SK-N-SH treated with all-trans-retinoic acid at 6 μM for 48 hours (cell line): ENCODE results near the gene SLC6A4.
A peak's percentile ranks its signal among the peaks of the same experiment; 100 is the strongest.

Source experiments
- ATAC-seq: fragments of 200-7000 bp; cut with Tn5 transposase; 3 replicates; pipeline ENCODE4 v1.9.1; 2020; ENCODE audit warnings: mild to moderate bottlenecking, moderate library complexity
- ARNTL ChIP-seq: fragments of 450-650 bp; formaldehyde crosslinking; IDR thresholded peaks from 2 replicates; pipeline ENCODE4 v1.5.0; 2020; ENCODE audit warnings: low read depth, mild to moderate bottlenecking, moderate library complexity, borderline replicate concordance
- BACH2 ChIP-seq: fragments of 250-450 bp; sonication (Bioruptor Pico); IDR thresholded peaks from 2 replicates; pipeline ENCODE4 v1.9.0; 2021; ENCODE audit warnings: mild to moderate bottlenecking, borderline replicate concordance
- CREB5 ChIP-seq: fragments of 250-450 bp; sonication (Bioruptor Pico); IDR thresholded peaks from 2 replicates; pipeline ENCODE4 v1.5.1; 2020; ENCODE audit warnings: low read depth, mild to moderate bottlenecking, moderate library complexity
- CSDC2 ChIP-seq: fragments of 250-450 bp; sonication (Bioruptor Pico); IDR thresholded peaks from 2 replicates; pipeline ENCODE4 v1.5.0; 2020; ENCODE audit warnings: mild to moderate bottlenecking, moderate library complexity
- CSRNP3 ChIP-seq: fragments of 250-450 bp; sonication (Bioruptor Pico); IDR thresholded peaks from 2 replicates; pipeline ENCODE4 v1.5.1; 2021; ENCODE audit warnings: mild to moderate bottlenecking, moderate library complexity
- ESRRG ChIP-seq: fragments of 250-450 bp; sonication (Bioruptor Pico); IDR thresholded peaks from 2 replicates; pipeline ENCODE4 v1.6.1; 2021; ENCODE audit warnings: mild to moderate bottlenecking
- GLIS3 ChIP-seq: fragments of 250-450 bp; sonication (Bioruptor Pico); IDR thresholded peaks from 2 replicates; pipeline ENCODE4 v1.5.0; 2020; ENCODE audit warnings: mild to moderate bottlenecking, moderate library complexity
- OSR1 ChIP-seq: fragments of 250-450 bp; sonication (Bioruptor Pico); IDR thresholded peaks from 2 replicates; pipeline ENCODE4 v1.8.0; 2022; ENCODE audit warnings: moderate library complexity, mild to moderate bottlenecking, inconsistent platforms
- PATZ1 ChIP-seq: fragments of 250-450 bp; sonication (Bioruptor Pico); IDR thresholded peaks from 2 replicates; pipeline ENCODE4 v1.8.0; 2020; ENCODE audit warnings: mild to moderate bottlenecking, moderate library complexity, borderline replicate concordance
- POU6F1 ChIP-seq: fragments of 250-450 bp; sonication (Bioruptor Pico); IDR thresholded peaks from 2 replicates; pipeline ENCODE4 v1.8.0; 2021; ENCODE audit warnings: low read depth, mild to moderate bottlenecking, moderate library complexity, borderline replicate concordance
- PPARA ChIP-seq: fragments of 250-450 bp; sonication (Bioruptor Pico); IDR thresholded peaks from 2 replicates; pipeline ENCODE4 v1.5.0; 2020; ENCODE audit warnings: mild to moderate bottlenecking, borderline replicate concordance
- RARB ChIP-seq: fragments of 250-450 bp; sonication (Bioruptor Pico); IDR thresholded peaks from 2 replicates; pipeline ENCODE4 v1.8.0; 2021; ENCODE audit warnings: mild to moderate bottlenecking, moderate library complexity
- SNAI2 ChIP-seq: fragments of 250-450 bp; sonication (Bioruptor Pico); IDR thresholded peaks from 2 replicates; pipeline ENCODE4 v1.5.0; 2020; ENCODE audit warnings: mild to moderate bottlenecking, moderate library complexity
- TOX ChIP-seq: fragments of 250-450 bp; sonication (Bioruptor Pico); IDR thresholded peaks from 2 replicates; pipeline ENCODE4 v1.8.0; 2021; ENCODE audit warnings: mild to moderate bottlenecking, moderate library complexity, borderline replicate concordance
- TSHZ2 ChIP-seq: fragments of 250-450 bp; sonication (Bioruptor Pico); IDR thresholded peaks from 2 replicates; pipeline ENCODE4 v1.5.0; 2020; ENCODE audit warnings: mild to moderate bottlenecking, moderate library complexity
- ZC3H10 ChIP-seq: fragments of 250-450 bp; sonication (Bioruptor Pico); IDR thresholded peaks from 2 replicates; pipeline ENCODE4 v1.5.1; 2021; ENCODE audit warnings: mild to moderate bottlenecking, moderate library complexity
- ZFP3 ChIP-seq: fragments of 250-450 bp; sonication (Bioruptor Pico); IDR thresholded peaks from 2 replicates; pipeline ENCODE4 v1.5.0; 2020; ENCODE audit warnings: mild to moderate bottlenecking, moderate library complexity
- ZFP30 ChIP-seq: fragments of 450-650 bp; formaldehyde crosslinking; IDR thresholded peaks from 2 replicates; pipeline ENCODE4 v1.5.0; 2022; ENCODE audit warnings: mild to moderate bottlenecking, moderate library complexity
- ZNF565 ChIP-seq: fragments of 450-650 bp; formaldehyde crosslinking; conservative IDR thresholded peaks from 2 replicates; pipeline ENCODE4 v1.5.0; 2020; ENCODE audit warnings: low read depth, mild to moderate bottlenecking, moderate library complexity
- ZNF70 ChIP-seq: fragments of 450-650 bp; formaldehyde crosslinking; IDR thresholded peaks from 2 replicates; pipeline ENCODE4 v1.5.0; 2020; ENCODE audit warnings: mild to moderate bottlenecking, moderate library complexity

The SLC6A4 gene

GRCh38 chr17:30165147-30165546 lies 70.3 kb downstream of the SLC6A4 start:
- ATAC-seq: peak; percentile 16; the same call in 1 of the 3 replicates
- TF ChIP-seq TOX (CRISPR knock-in tag) (no peak), ZC3H10 (no peak), CSDC2 (CRISPR knock-in tag) (no peak), CSRNP3 (CRISPR knock-in tag) (no peak), PPARA (CRISPR knock-in tag) (no peak), ARNTL (CRISPR knock-in tag) (no peak), ZNF70 (CRISPR knock-in tag) (no peak), RARB (CRISPR knock-in tag) (no peak), ZNF565 (CRISPR knock-in tag) (no peak)
- TF ChIP-seq, all 23 proteins: peak for 0

- no peak for TF ChIP-seq ZFP3 (CRISPR knock-in tag)
- TF ChIP-seq RARB (CRISPR knock-in tag): no peak
- TF ChIP-seq PPARA (CRISPR knock-in tag): no peak
- TF ChIP-seq CSRNP3 (CRISPR knock-in tag): no peak
- TF ChIP-seq OSR1 (CRISPR knock-in tag): no peak
- TF ChIP-seq ZNF70 (CRISPR knock-in tag): no peak
- no peak for TF ChIP-seq SNAI2
- no peak for TF ChIP-seq BACH2 (CRISPR knock-in tag)
- no peak for TF ChIP-seq TOX (CRISPR knock-in tag)
- no peak for TF ChIP-seq ZNF565 (CRISPR knock-in tag)
- no peak for TF ChIP-seq GLIS3 (CRISPR knock-in tag)
- TF ChIP-seq CSDC2 (CRISPR knock-in tag): no peak
- TF ChIP-seq, all 23 proteins: peak for 0
- no peak for ATAC-seq
Measured at GRCh38 chr17:30164531-30164930, 71.0 kb downstream of the SLC6A4 start.

- no peak for ATAC-seq
- TF ChIP-seq ARNTL (CRISPR knock-in tag) (no peak), CSRNP3 (CRISPR knock-in tag) (no peak), CSDC2 (CRISPR knock-in tag) (no peak), ZFP3 (CRISPR knock-in tag) (no peak), TSHZ2 (CRISPR knock-in tag) (no peak), ZFP30 (CRISPR knock-in tag) (no peak), ESRRG (CRISPR knock-in tag) (no peak)
- TF ChIP-seq, all 23 proteins: peak for 0
Measured at GRCh38 chr17:30161601-30162000, 73.9 kb downstream of the SLC6A4 start.

- no peak for ATAC-seq
- no peak for TF ChIP-seq ARNTL (CRISPR knock-in tag)
- TF ChIP-seq CREB5 (CRISPR knock-in tag): no peak
- TF ChIP-seq ZFP30 (CRISPR knock-in tag): no peak
- no peak for TF ChIP-seq POU6F1 (CRISPR knock-in tag)
- no peak for TF ChIP-seq CSRNP3 (CRISPR knock-in tag)
- TF ChIP-seq GLIS3 (CRISPR knock-in tag): no peak
- TF ChIP-seq PATZ1: no peak
Measured at GRCh38 chr17:30160419-30161172, 74.9 kb downstream of the SLC6A4 start.
